PC-3 (cell line): ENCODE data around the gene ACTG1. TPM values are rescaled to one million over a fixed set of nuclear protein-coding genes. Genes with fewer than 3 reads are reported as not detected.
A peak's percentile ranks its signal among the peaks of the same experiment; 100 is the strongest.

Experiments
- ATAC-seq: fragments of 200-7000 bp; cut with Tn5 transposase; 2 replicates; pipeline ENCODE4 v1.9.1; 2020; ENCODE audit warnings: mild to moderate bottlenecking, moderate library complexity
- BruUV-seq: library from RNA; stranded (reverse); fragments of 400-500 nt; replicated peaks from 2 replicates; lab custom pipeline; 2021; lab: Mats Ljungman, UMichigan
- CTCF ChIA-PET: fragments of 300-600 bp; sonication (Branson Sonifier 250); formaldehyde crosslinking; loops from one replicate; lab custom pipeline; 2022; ENCODE audit warnings: antibody characterized with exemption; lab: Charles Lee
- POLR2A ChIA-PET: fragments of 300-600 bp; sonication (Branson Sonifier 250); formaldehyde crosslinking; loops from one replicate; lab custom pipeline; 2022; ENCODE audit warnings: antibody characterized with exemption; ENCODE audit not compliant: unreplicated experiment; lab: Charles Lee
- DNase-seq: peaks from one replicate; pipeline ENCODE4 v3.0.0-alpha.2; 2015
- H2AFZ ChIP-seq: fragments of 300-600 bp; sonication (generic); 2 replicates; pipeline ENCODE4 v1.6.0; 2016; ENCODE audit warnings: antibody characterized with exemption, low read length
- H3F3A ChIP-seq: fragments of 300-600 bp; sonication (generic); one replicate; pipeline ENCODE4 v1.6.0; 2017; ENCODE audit warnings: antibody characterized with exemption, low read length, control low read depth, mild to moderate bottlenecking; ENCODE audit not compliant: unreplicated experiment
- H3K27ac ChIP-seq: fragments of 300-600 bp; sonication (generic); 2 replicates; pipeline ENCODE4 v1.5.1; 2016; ENCODE audit warnings: mild to moderate bottlenecking, low read length
- H3K27me3 ChIP-seq: fragments of 300-600 bp; sonication (generic); 2 replicates; pipeline ENCODE4 v1.6.1; 2016; ENCODE audit warnings: low read length, mixed read lengths
- H3K36me3 ChIP-seq: fragments of 300-600 bp; sonication (generic); 2 replicates; pipeline ENCODE4 v1.6.1; 2016; ENCODE audit warnings: low read depth, mixed run types, low read length, mixed read lengths
- H3K4me1 ChIP-seq: fragments of 300-600 bp; sonication (generic); 2 replicates; pipeline ENCODE4 v1.5.1; 2016; ENCODE audit warnings: low read length; ENCODE audit not compliant: insufficient read depth
- H3K4me2 ChIP-seq: fragments of 300-600 bp; sonication (generic); 2 replicates; pipeline ENCODE4 v1.6.0; 2016; ENCODE audit warnings: low read length
- H3K4me3 ChIP-seq: fragments of 300-600 bp; sonication (generic); 2 replicates; pipeline ENCODE4 v1.5.1; 2016; ENCODE audit warnings: mild to moderate bottlenecking, low read length, mixed read lengths
- H3K79me2 ChIP-seq: fragments of 300-600 bp; sonication (generic); 2 replicates; pipeline ENCODE4 v1.6.1; 2017; ENCODE audit warnings: low read length, mixed read lengths
- H3K9ac ChIP-seq: fragments of 300-600 bp; sonication (generic); 2 replicates; pipeline ENCODE4 v1.6.0; 2016; ENCODE audit warnings: mild to moderate bottlenecking, low read length
- H3K9me2 ChIP-seq: fragments of 300-600 bp; sonication (generic); replicated peaks from 2 replicates; pipeline ENCODE4 v1.6.1; 2016; ENCODE audit warnings: mixed run types, low read length, mixed read lengths
- H3K9me3 ChIP-seq: fragments of 300-600 bp; sonication (generic); 2 replicates; pipeline ENCODE4 v1.6.1; 2016; ENCODE audit warnings: low read length, mixed read lengths
- H4K20me1 ChIP-seq: fragments of 300-600 bp; sonication (generic); 2 replicates; pipeline ENCODE4 v1.6.1; 2016; ENCODE audit warnings: low read length, mixed read lengths
- EZH2 ChIP-seq: fragments of 300-600 bp; sonication (generic); IDR thresholded peaks from one replicate; pipeline ENCODE4 v1.6.1; 2017; ENCODE audit warnings: antibody characterized with exemption, mild to moderate bottlenecking, low read length; ENCODE audit not compliant: unreplicated experiment
- EZH2phosphoT487 ChIP-seq: fragments of 300-600 bp; sonication (generic); IDR thresholded peaks from 2 replicates; pipeline ENCODE4 v1.6.1; 2018; ENCODE audit warnings: mild to moderate bottlenecking, antibody characterized with exemption, low read length, borderline replicate concordance
- intact Hi-C: fragments of 100-400 bp; cut with micrococcal nuclease; formaldehyde crosslinking; loops from 2 replicates; pipeline ENCODE4 v1.9.0; 2023
- total RNA-seq: library from RNA; depleted of rRNA; stranded (reverse); fragments of >200 nt; gene quantifications from 2 replicates; pipeline ENCODE4 v1.2.3, GENCODE V29; 2014
- TF ChIP-seq, protein P1 (sequence below): fragments of 300-600 bp; sonication (generic); conservative IDR thresholded peaks from 2 replicates; pipeline ENCODE4 v1.5.1; 2017; ENCODE audit warnings: antibody characterized with exemption, low read depth, mild to moderate bottlenecking, low read length

Gene ACTG1
- total RNA-seq, 1 experiment from 2014 or later, result 4,503 TPM

GRCh38 chr17:81526662-81527571, 14.3 kb upstream of the ACTG1 start:
- peaks cover 7% of the 10 kb centered on the region; the same call in 1 of the 2 replicates for H3K27me3 ChIP-seq
- no peak; the same call in 1 of the 2 replicates for ATAC-seq
- H2AFZ ChIP-seq, result no peak overlapping the region
- H3K27ac ChIP-seq, result no peak overlapping the region
- ChIA-PET POLR2A (no interaction called here), CTCF (interaction anchor here (1.2 kb wide), 1 partner anchor 8 kb away, joined by 3 read pairs; no protein-coding TSS in a partner anchor)
- H3F3A ChIP-seq, result no peaks in the 10 kb centered on the region
- H3K4me2 ChIP-seq, result peak overlapping the region; percentile 79
- peaks cover 22% of the 10 kb centered on the region for H3K4me1 ChIP-seq
- no peaks in the 10 kb centered on the region for H4K20me1 ChIP-seq
- no peaks in the 10 kb centered on the region for H3K9me2 ChIP-seq
- no peaks in the 10 kb centered on the region for H3K36me3 ChIP-seq
- H3K4me3 ChIP-seq, result no peak overlapping the region
- H3K79me2 ChIP-seq, result no peaks in the 10 kb centered on the region
- no peak overlapping the region for H3K9ac ChIP-seq
- DNase-seq, result no peak
- TF ChIP-seq, protein P1, sequence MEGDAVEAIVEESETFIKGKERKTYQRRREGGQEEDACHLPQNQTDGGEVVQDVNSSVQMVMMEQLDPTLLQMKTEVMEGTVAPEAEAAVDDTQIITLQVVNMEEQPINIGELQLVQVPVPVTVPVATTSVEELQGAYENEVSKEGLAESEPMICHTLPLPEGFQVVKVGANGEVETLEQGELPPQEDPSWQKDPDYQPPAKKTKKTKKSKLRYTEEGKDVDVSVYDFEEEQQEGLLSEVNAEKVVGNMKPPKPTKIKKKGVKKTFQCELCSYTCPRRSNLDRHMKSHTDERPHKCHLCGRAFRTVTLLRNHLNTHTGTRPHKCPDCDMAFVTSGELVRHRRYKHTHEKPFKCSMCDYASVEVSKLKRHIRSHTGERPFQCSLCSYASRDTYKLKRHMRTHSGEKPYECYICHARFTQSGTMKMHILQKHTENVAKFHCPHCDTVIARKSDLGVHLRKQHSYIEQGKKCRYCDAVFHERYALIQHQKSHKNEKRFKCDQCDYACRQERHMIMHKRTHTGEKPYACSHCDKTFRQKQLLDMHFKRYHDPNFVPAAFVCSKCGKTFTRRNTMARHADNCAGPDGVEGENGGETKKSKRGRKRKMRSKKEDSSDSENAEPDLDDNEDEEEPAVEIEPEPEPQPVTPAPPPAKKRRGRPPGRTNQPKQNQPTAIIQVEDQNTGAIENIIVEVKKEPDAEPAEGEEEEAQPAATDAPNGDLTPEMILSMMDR, result no peak
- TF ChIP-seq EZH2phosphoT487, result no peak
- no peak for TF ChIP-seq EZH2
- H3K9me3 ChIP-seq, result no peaks in the 10 kb centered on the region
- no TSS peak for BruUV-seq
- intact Hi-C loops, result no loop called here

DNA sequence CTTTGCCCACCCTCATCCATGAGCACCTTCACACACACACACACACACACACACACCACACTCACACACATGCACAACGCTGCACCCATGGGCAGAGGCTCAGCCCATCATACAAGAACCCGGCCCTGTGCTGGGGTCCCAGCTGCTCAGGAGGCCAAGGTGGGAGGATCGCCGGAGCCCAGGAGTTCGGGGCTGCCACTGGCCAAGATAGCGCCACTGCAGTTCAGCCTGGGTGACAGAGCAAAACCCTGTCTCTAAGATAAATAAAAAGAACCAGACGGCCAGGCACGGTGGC, 12.2 kb upstream of the ACTG1 start:
- Histone ChIP-seq H3K4me3 (no peak overlapping the region), H3K9me3 (no peaks in the 10 kb centered on the region), H3K9ac (no peak overlapping the region), H3K4me1 (peaks cover 29% of the 10 kb centered on the region), H3F3A (no peaks in the 10 kb centered on the region), H4K20me1 (no peaks in the 10 kb centered on the region), H2AFZ (no peak overlapping the region), H3K27ac (no peak overlapping the region), H3K27me3 (peaks cover 7% of the 10 kb centered on the region; the same call in 1 of the 2 replicates), H3K79me2 (no peaks in the 10 kb centered on the region), H3K9me2 (no peaks in the 10 kb centered on the region), H3K4me2 (no peak overlapping the region), H3K36me3 (no peaks in the 10 kb centered on the region)
- TF ChIP-seq, protein P1, result no peak
- TF ChIP-seq EZH2phosphoT487 (no peak), EZH2 (no peak)
- POLR2A ChIA-PET, result no interaction called here
- no peak for ATAC-seq
- CTCF ChIA-PET, result no interaction called here
- DNase-seq, result no peak
- no TSS peak for BruUV-seq
- intact Hi-C loops, result no loop called here
